Activated naive CD8-positive, alpha-beta T cell treated with anti-CD3 and anti-CD28 coated beads for 36 hours (primary cell): ENCODE results near the gene ARHGEF11. TPM values are rescaled to one million over a fixed set of nuclear protein-coding genes. Genes with fewer than 3 reads are reported as not detected.
A peak's percentile ranks its signal among the peaks of the same experiment; 100 is the strongest.

Experiments
- DNase-seq: peaks from one replicate; pipeline ENCODE4 v3.0.0; 2021
- H3K27ac Mint-ChIP-seq: one replicate; pipeline ENCODE4 v1.8.0; 2022; ENCODE audit warnings: mild to moderate bottlenecking, moderate library complexity, mixed read lengths
- H3K27me3 Mint-ChIP-seq: one replicate; pipeline ENCODE4 v1.8.0; 2022; ENCODE audit warnings: mild to moderate bottlenecking, mixed read lengths
- H3K36me3 Mint-ChIP-seq: one replicate; pipeline ENCODE4 v1.8.0; 2021; ENCODE audit warnings: mild to moderate bottlenecking, mixed read lengths
- H3K4me1 Mint-ChIP-seq: one replicate; pipeline ENCODE4 v1.8.0; 2021; ENCODE audit warnings: mixed read lengths
- H3K4me3 Mint-ChIP-seq: one replicate; pipeline ENCODE4 v1.8.0; 2022; ENCODE audit warnings: mild to moderate bottlenecking, moderate library complexity, mixed read lengths
- H3K9me3 Mint-ChIP-seq: one replicate; pipeline ENCODE4 v1.8.0; 2022; ENCODE audit warnings: mixed read lengths
- total RNA-seq, 2 experiments: library from RNA; stranded (reverse); gene quantifications; one replicate each; pipeline ENCODE4 v1.2.3, GENCODE V29; 2021

Gene ARHGEF11
- total RNA-seq, 2 experiments from 2014 or later, result 2.8 to 3.3 TPM

DNA sequence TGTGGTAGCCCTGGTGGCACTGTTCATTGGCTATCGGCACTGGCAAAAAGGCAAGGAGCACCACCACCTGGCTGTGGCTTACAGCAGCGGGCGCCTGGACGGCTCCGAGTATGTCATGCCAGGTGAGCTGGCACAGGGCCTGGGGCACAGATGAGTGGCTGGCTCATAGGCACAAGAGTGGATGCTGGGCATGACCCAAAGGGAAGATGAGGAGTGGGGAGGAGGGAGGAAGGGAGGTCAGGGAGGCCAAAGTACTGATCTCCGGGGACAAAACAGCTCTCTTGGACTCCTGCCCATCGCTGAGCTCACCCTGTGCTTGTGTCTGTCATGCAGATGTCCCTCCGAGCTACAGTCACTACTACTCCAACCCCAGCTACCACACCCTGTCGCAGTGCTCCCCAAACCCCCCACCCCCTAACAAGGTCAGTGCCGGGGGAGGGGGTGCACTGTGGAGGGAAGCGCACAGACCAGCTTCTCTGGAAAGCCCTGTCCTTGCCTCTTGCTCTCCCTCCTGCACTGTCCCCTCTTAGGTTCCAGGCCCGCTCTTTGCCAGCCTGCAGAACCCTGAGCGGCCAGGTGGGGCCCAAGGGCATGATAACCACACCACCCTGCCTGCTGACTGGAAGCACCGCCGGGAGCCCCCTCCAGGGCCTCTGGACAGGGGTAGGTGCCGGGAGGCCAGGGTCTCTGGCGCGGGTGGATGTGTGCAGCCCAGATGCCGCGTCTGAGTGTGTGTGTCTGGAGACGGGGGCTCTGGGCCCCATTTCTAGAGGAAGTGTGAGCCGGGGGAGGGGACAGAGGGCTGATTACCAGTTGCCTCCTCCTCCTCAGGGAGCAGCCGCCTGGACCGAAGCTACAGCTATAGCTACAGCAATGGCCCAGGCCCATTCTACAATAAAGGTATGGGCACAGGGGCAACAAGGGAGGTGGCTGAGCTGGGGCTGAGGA is 132.4 kb downstream of the ARHGEF11 start:
- no peak overlapping the region for H3K27ac Mint-ChIP-seq
- no peaks in the 10 kb centered on the region for H3K9me3 Mint-ChIP-seq
- H3K4me3 Mint-ChIP-seq, result no peak overlapping the region
- H3K36me3 Mint-ChIP-seq, result no peaks in the 10 kb centered on the region
- no peak for DNase-seq
- peaks cover 24% of the 10 kb centered on the region for H3K27me3 Mint-ChIP-seq
- H3K4me1 Mint-ChIP-seq, result no peaks in the 10 kb centered on the region

GRCh38 chr1:156912310-156912709 is 133.2 kb downstream of the ARHGEF11 start:
- Mint-ChIP-seq H3K36me3 (no peaks in the 10 kb centered on the region), H3K27me3 (peaks cover 16% of the 10 kb centered on the region), H3K9me3 (no peaks in the 10 kb centered on the region), H3K27ac (no peak overlapping the region), H3K4me3 (no peak overlapping the region), H3K4me1 (no peaks in the 10 kb centered on the region)
- no peak for DNase-seq

- H3K27me3 Mint-ChIP-seq, result peaks cover 16% of the 10 kb centered on the region
- no peaks in the 10 kb centered on the region for H3K9me3 Mint-ChIP-seq
- H3K27ac Mint-ChIP-seq, result no peak overlapping the region
- no peaks in the 10 kb centered on the region for H3K4me1 Mint-ChIP-seq
- H3K4me3 Mint-ChIP-seq, result no peak overlapping the region
- no peak for DNase-seq
- no peaks in the 10 kb centered on the region for H3K36me3 Mint-ChIP-seq
Measured at GRCh38 chr1:156911577-156912298, 133.8 kb downstream of the ARHGEF11 start.

DNA sequence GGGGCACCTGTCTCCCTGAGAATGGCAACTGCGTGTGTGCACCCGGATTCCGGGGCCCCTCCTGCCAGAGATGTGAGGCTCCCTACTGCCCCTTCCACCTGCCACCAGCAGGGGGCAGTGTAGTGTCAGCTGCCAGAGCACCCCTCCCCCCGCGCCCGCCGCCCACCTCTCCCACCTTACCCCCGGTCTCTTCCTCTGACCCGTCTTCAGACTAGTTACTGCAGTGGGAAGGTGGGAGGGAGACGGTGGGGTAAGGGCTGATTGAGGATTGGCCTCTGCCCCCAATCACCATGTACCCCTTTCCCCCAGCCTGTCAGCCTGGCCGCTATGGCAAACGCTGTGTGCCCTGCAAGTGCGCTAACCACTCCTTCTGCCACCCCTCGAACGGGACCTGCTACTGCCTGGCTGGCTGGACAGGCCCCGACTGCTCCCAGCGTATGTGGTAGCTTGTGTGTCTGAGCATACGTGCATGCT is 135.2 kb downstream of the ARHGEF11 start:
- Mint-ChIP-seq H3K27ac (no peak overlapping the region), H3K4me3 (no peak overlapping the region), H3K36me3 (no peaks in the 10 kb centered on the region), H3K4me1 (no peaks in the 10 kb centered on the region), H3K9me3 (no peaks in the 10 kb centered on the region), H3K27me3 (peaks cover 10% of the 10 kb centered on the region)
- peak; percentile 62 for DNase-seq

DNA sequence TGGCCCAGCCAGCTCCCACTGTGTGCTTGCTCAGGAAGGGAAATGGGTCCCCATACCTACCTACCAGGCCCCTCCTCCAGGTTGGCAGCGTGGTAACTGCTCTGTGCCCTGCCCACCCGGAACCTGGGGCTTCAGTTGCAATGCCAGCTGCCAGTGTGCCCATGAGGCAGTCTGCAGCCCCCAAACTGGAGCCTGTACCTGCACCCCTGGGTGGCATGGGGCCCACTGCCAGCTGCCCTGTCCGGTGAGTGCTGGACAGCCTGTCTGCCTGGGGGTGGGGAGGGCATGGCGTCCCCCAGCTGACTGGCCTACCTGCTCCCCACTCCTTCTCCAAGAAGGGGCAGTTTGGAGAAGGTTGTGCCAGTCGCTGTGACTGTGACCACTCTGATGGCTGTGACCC is 135.9 kb downstream of the ARHGEF11 start:
- Mint-ChIP-seq H3K36me3 (no peaks in the 10 kb centered on the region), H3K4me3 (no peak overlapping the region), H3K27me3 (peaks cover 10% of the 10 kb centered on the region), H3K27ac (no peak overlapping the region), H3K9me3 (no peaks in the 10 kb centered on the region), H3K4me1 (no peaks in the 10 kb centered on the region)
- no peak for DNase-seq

GRCh38 chr1:156908955-156909354 is 136.6 kb downstream of the ARHGEF11 start:
- no peak overlapping the region for H3K4me3 Mint-ChIP-seq
- peaks cover 10% of the 10 kb centered on the region for H3K27me3 Mint-ChIP-seq
- H3K9me3 Mint-ChIP-seq, result no peaks in the 10 kb centered on the region
- H3K4me1 Mint-ChIP-seq, result no peaks in the 10 kb centered on the region
- H3K27ac Mint-ChIP-seq, result no peak overlapping the region
- no peak for DNase-seq
- no peaks in the 10 kb centered on the region for H3K36me3 Mint-ChIP-seq

DNA sequence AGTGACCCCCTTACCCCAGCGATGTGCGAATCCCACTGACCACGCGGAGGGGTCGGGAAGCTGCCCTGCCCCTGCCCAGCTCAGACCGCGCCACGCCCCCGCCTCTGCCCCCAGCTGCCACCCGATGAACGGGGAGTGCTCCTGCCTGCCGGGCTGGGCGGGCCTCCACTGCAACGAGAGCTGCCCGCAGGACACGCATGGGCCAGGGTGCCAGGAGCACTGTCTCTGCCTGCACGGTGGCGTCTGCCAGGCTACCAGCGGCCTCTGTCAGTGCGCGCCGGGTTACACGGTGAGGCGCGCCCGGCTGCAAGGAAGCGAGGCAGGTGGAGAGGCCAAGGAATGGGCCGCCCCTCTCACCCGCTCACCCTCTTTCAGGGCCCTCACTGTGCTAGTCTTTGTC is 137.0 kb downstream of the ARHGEF11 start:
- H3K27me3 Mint-ChIP-seq, result peaks cover 10% of the 10 kb centered on the region
- no peak overlapping the region for H3K4me3 Mint-ChIP-seq
- no peaks in the 10 kb centered on the region for H3K9me3 Mint-ChIP-seq

GRCh38 chr1:156906206-156906906 is 139.2 kb downstream of the ARHGEF11 start:
- H3K27ac Mint-ChIP-seq, result no peak overlapping the region

More for the DNA sequence above, 137.0 kb downstream of the ARHGEF11 start:
- H3K36me3 Mint-ChIP-seq, result no peaks in the 10 kb centered on the region
- H3K27ac Mint-ChIP-seq, result no peak overlapping the region
- H3K4me1 Mint-ChIP-seq, result no peaks in the 10 kb centered on the region
- no peak for DNase-seq

GRCh38 chr1:156905651-156906050 is 139.9 kb downstream of the ARHGEF11 start:
- Mint-ChIP-seq H3K27me3 (peaks cover 5% of the 10 kb centered on the region), H3K36me3 (no peaks in the 10 kb centered on the region), H3K9me3 (no peaks in the 10 kb centered on the region), H3K4me1 (no peaks in the 10 kb centered on the region), H3K27ac (no peak overlapping the region), H3K4me3 (no peak overlapping the region)
- DNase-seq, result no peak

More at GRCh38 chr1:156906206-156906906, 139.2 kb downstream of the ARHGEF11 start:
- Mint-ChIP-seq H3K4me1 (no peaks in the 10 kb centered on the region), H3K36me3 (no peaks in the 10 kb centered on the region), H3K4me3 (no peak overlapping the region), H3K9me3 (no peaks in the 10 kb centered on the region), H3K27me3 (peaks cover 10% of the 10 kb centered on the region)
- no peak for DNase-seq

DNA sequence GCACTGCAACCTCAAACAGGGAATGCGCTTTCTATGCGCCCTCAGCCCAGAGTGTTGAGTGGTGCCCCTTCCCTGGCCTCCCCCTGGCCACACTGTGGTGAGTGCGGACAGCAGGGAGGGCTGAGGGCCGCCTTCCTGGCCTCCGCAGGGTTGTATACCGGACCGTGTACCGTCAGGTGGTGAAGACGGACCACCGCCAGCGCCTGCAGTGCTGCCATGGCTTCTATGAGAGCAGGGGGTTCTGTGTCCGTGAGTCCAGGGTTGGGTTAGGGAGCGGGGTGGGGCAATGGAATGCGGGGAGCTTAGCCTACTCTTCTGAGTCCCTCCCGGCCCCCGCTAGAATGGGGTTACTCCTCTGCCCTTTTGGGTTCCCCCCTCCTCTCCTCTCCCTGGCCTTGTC is 140.4 kb downstream of the ARHGEF11 start:
- Mint-ChIP-seq H3K4me1 (no peaks in the 10 kb centered on the region), H3K27me3 (no peaks in the 10 kb centered on the region), H3K27ac (no peak overlapping the region), H3K9me3 (no peaks in the 10 kb centered on the region), H3K36me3 (no peaks in the 10 kb centered on the region), H3K4me3 (no peak overlapping the region)
- DNase-seq, result no peak

DNA sequence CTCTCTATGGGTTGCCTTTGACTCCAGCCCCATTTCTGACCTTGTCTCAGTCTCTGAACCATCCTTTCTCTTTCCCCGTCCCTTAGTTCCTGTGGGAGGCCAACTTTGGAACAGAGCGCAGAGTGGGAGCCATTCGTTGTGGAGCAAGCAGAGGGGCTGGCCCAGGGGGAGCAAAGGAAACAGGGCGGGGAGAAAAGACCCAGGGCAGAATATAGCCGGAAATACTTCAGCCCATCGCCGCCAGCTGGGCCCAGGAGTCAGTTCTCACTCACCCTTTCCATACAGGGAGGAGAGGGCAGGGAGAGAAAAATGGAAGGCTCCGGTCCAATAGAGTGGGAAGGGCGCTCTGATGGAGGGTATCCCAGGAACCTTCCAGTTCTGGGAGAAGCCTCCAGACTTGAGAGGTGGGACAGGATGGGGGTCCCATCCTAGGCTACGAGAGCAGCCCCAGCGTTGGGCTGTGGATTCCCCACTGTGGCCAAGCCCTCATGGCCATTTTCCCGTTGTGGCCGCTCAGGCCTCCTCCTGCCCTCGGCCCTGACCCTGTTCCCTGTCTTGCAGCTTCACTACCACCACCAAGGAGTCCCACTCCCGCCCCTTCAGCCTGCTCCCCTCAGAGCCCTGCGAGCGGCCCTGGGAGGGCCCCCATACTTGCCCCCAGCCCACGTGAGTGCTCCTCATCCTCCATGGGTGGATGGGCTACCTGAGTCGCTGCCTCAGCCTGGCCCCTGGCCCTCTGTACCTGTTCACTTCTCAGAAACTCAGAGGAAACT is 141.2 kb downstream of the ARHGEF11 start:
- no peaks in the 10 kb centered on the region for H3K4me1 Mint-ChIP-seq
- H3K27me3 Mint-ChIP-seq, result no peaks in the 10 kb centered on the region
- no peak overlapping the region for H3K27ac Mint-ChIP-seq
- no peak for DNase-seq
- H3K36me3 Mint-ChIP-seq, result no peaks in the 10 kb centered on the region
- H3K4me3 Mint-ChIP-seq, result no peak overlapping the region
- H3K9me3 Mint-ChIP-seq, result no peaks in the 10 kb centered on the region

GRCh38 chr1:156903328-156904091 is 142.0 kb downstream of the ARHGEF11 start:
- no peak overlapping the region for H3K27ac Mint-ChIP-seq
- DNase-seq, result no peak
- peaks cover 2% of the 10 kb centered on the region for H3K4me1 Mint-ChIP-seq
- peaks cover 7% of the 10 kb centered on the region for H3K27me3 Mint-ChIP-seq
- no peak overlapping the region for H3K4me3 Mint-ChIP-seq
- H3K9me3 Mint-ChIP-seq, result no peaks in the 10 kb centered on the region
- H3K36me3 Mint-ChIP-seq, result no peaks in the 10 kb centered on the region

GRCh38 chr1:156901966-156902915 is 143.3 kb downstream of the ARHGEF11 start:
- Mint-ChIP-seq H3K9me3 (no peaks in the 10 kb centered on the region), H3K4me3 (no peak overlapping the region), H3K36me3 (no peaks in the 10 kb centered on the region), H3K27ac (no peak overlapping the region), H3K4me1 (peaks cover 10% of the 10 kb centered on the region), H3K27me3 (peaks cover 16% of the 10 kb centered on the region)
- no peak for DNase-seq
